GM19467 (cell line): ENCODE results near the gene TBC1D2.
"Not testable (repeated sequence)": the region's sequence is repeated elsewhere in the genome, so short reads cannot be mapped to it uniquely, and the experiment has no call there.

Source experiments
- ATAC-seq: cut with Tn5 transposase; IDR thresholded peaks from one replicate; pipeline ENCODE4 v1.9.1; 2021; ENCODE audit warnings: mild to moderate bottlenecking, moderate library complexity; ENCODE audit not compliant: unreplicated experiment

The TBC1D2 gene

GRCh38 chr9:98275159-98275558, 19.7 kb upstream of the TBC1D2 start:
- ATAC-seq, result no peak

- ATAC-seq, result no peak
Measured at GRCh38 chr9:98272083-98272482, 16.6 kb upstream of the TBC1D2 start.

- ATAC-seq, result no peak
Measured at GRCh38 chr9:98271479-98271878, 16.0 kb upstream of the TBC1D2 start.

- not testable (repeated sequence) for ATAC-seq
Measured at GRCh38 chr9:98270284-98270683, 14.8 kb upstream of the TBC1D2 start.

- not testable (repeated sequence) for ATAC-seq
Measured at GRCh38 chr9:98269652-98270051, 14.2 kb upstream of the TBC1D2 start.

- not testable (repeated sequence) for ATAC-seq
Measured at GRCh38 chr9:98267556-98267955, 12.1 kb upstream of the TBC1D2 start.

- no peak for ATAC-seq
Measured at GRCh38 chr9:98264516-98264915, 9.1 kb upstream of the TBC1D2 start.

- ATAC-seq, result peak; percentile 59
Measured at GRCh38 chr9:98263482-98264357, 8.3 kb upstream of the TBC1D2 start.

- ATAC-seq, result no peak
Measured at GRCh38 chr9:98263080-98263479, 7.6 kb upstream of the TBC1D2 start.

GRCh38 chr9:98262056-98262455, 6.6 kb upstream of the TBC1D2 start:
- no peak for ATAC-seq

GRCh38 chr9:98260635-98261034, 5.2 kb upstream of the TBC1D2 start:
- ATAC-seq, result no peak

- no peak for ATAC-seq
Measured at GRCh38 chr9:98259791-98260190, 4.3 kb upstream of the TBC1D2 start.

GRCh38 chr9:98256756-98257155, 1.3 kb upstream of the TBC1D2 start:
- no peak for ATAC-seq

- peak; percentile 14 for ATAC-seq
Measured at GRCh38 chr9:98255061-98255577, 330 bp downstream of the TBC1D2 start.

- no peak for ATAC-seq
Measured at GRCh38 chr9:98254228-98255060, 1.0 kb downstream of the TBC1D2 start.

GRCh38 chr9:98253565-98253964, 1.9 kb downstream of the TBC1D2 start:
- ATAC-seq, result no peak

GRCh38 chr9:98251551-98251950, 3.9 kb downstream of the TBC1D2 start:
- no peak for ATAC-seq

GRCh38 chr9:98249771-98250170, 5.7 kb downstream of the TBC1D2 start:
- ATAC-seq, result no peak

GRCh38 chr9:98248737-98249474, 6.5 kb downstream of the TBC1D2 start:
- ATAC-seq, result no peak

GRCh38 chr9:98247831-98248657, 7.4 kb downstream of the TBC1D2 start:
- no peak for ATAC-seq
